HG02870 (cell line): ENCODE measurements around the gene TMTC2.

Experiments
- ATAC-seq: cut with Tn5 transposase; IDR thresholded peaks from one replicate; pipeline ENCODE4 v1.9.1; 2021; ENCODE audit warnings: mild to moderate bottlenecking, moderate library complexity; ENCODE audit not compliant: unreplicated experiment

The TMTC2 gene

GRCh38 chr12:83057436-83057835 is 370.7 kb downstream of the TMTC2 start:
- no peak for ATAC-seq

DNA sequence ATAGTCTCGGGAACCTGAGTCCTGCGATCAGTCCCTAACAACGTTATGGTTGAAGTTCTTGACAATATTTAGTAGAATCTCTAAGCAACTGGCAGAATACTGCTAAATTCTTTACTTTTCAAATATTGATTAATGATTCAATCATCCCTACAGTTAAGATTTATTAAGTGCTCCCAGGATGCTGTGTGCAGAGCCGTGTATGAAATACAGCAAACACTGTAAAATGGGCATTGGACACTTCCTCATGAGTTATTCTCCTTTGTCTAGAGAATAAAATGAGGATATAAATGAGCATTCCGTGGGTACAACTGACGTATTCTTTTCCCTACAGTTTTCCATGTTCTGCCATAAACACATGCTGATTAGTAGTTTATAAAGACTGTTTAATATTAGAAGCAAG is 372.4 kb downstream of the TMTC2 start:
- ATAC-seq: no peak

DNA sequence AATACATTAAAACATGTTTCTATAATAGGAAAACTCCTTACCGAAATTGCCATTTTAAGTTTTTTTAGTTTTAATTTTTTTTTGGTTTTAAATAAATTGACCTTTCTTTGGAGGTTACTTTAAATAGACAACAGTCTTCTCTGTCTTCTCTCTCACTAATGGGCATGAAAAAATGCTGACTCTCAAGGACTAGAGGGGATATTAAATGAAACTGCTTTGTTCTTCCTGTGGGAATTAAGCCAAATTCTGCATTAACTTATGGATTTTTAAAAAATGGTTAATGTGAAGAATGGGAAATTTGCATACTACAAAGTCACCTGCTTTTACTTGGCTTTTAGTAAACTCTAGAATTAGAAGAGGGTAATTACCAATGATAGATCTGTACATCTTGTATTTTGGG is 378.9 kb downstream of the TMTC2 start:
- no peak for ATAC-seq

DNA sequence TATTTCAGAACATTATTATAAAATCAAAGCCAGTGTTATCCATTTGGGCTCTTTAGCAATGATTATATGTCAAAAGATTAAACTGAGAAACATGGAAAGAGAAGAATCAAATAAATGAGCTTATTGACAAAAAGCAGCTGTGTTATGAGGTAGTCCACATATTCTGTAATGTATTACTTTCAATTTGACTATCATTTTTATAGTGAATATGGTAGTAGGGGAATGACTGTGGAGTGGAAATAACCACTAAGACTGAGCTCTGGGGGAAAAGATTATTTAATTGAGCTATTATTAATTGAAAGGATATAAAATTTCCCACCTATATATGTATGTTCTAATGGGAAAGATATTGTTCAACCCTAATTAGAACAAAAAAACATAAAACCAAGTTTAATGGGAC is 381.3 kb downstream of the TMTC2 start:
- ATAC-seq: no peak

DNA sequence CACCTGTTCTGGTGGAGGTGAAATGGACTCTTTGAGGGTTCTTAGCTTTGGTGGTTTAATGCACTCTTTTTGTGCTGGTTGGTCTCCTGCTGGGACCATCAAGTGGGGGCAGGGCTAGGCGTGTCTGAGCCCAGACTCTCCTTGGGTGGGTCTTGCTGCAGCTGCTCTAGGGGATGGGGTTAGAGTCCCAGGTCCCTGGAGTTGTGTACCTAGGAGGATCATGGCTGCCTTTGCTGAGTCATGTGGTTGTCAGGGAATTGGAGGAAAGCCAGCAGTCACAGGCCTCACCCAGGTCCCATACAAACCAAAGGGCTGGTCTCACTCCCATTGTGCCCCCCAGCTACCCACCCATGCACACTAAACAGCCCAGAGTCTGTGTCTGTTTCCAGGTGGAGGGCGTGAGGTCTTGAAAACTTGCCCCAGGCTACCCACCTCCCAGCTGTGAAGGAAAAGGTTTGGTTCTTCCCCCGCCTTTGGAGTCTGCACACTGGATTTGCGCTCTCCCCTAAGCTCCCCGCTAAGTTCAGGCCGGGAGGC is 387.7 kb downstream of the TMTC2 start:
- ATAC-seq: no peak

DNA sequence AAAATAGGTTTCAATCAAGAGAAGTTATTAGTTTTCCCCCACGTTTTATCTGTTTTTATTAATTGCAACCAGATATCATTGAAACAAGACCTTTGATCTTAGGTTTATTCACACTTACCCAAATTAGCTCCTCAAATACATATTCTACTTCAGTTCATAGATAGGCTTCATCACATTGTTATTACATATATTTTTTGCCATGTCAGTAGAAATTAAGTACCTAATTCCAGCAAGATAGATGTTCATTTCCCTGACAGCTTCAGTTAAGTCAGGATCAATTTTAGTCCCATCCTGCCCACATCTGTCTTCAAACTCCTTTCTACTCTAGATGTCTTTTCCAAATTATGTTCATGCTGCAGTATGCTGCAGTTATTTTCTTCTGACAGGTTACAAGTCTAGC is 388.8 kb downstream of the TMTC2 start:
- no peak for ATAC-seq

DNA sequence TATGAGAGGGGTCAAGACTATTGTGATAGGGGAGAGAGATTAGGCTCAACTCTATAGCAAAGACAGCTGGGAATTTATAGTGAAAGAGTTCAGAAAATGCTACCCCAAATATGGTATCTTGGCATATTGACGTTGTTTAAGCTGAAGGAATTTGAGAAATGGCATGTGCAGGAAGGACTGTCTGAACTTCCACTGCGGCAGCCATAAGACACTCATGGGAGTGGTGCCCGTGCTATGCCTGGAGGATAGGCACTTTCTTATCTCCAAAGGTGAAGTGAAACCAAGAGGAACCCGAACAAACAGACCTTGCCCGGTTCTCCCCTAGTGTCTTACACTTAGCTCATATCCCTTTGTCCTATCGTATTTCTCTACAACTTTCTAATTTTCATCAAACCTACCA is 390.3 kb downstream of the TMTC2 start:
- ATAC-seq: no peak

DNA sequence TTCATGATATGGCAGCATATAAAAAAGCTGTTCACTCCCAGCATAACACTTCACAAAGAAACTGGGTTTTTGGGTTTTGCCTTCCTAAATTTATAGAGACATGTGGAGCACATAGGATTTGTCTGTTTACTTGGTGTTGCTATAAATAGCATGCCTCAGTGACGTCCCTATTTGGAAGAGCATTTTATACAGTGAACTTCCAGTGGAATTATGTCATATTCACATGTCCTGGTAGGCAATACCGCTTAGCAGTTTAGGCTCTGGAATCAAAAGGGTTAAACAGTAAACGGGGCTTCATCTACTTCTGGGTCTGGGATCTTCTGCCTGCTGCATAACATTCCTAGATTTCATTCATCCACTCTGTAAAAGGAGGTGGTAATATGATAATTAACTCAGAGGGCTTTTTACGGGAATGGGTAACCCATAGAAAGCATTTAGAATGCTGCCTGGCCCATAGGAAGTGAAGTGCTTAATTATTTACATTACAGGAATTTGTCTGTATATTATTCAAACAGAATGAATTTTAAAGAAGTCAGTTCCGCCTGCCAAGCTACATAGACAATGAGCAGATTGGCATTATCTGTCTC is 396.1 kb downstream of the TMTC2 start:
- ATAC-seq: no peak

GRCh38 chr12:83083616-83084015 is 396.9 kb downstream of the TMTC2 start:
- ATAC-seq: no peak

DNA sequence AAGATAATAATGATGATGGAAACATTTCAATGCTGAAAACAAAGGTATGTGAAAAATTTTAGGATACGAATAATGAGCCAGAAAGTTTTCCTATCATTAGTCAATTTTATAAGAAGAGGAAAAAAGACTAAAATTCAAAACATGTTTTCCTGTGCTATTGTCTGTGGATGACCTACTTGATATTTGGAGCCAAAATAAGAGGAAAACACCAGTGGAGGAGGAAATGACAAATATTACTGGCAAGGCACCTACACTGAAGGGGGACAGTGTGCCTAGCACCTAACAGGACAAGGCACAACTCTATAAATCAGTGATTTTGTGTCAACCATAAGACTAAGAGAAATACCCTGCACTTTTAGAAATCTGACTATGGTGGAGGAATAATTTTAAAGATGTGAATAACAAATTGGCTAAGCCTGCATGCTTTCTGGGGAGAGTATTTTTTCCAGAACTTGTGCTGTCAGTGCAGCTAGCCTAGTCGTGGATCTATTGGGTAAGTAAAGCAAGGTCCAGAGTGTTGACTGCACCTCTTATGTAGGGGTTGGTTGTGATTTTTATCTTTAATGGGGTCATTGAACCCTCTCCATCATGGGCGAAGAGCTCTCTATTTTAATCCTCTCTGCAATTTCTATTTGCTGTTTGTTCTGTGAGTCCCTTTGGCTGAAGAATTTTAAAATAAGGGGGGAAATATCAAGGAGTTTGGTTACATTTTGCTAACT is 398.0 kb downstream of the TMTC2 start:
- ATAC-seq: no peak

GRCh38 chr12:83086023-83086422 is 399.3 kb downstream of the TMTC2 start:
- no peak for ATAC-seq

GRCh38 chr12:83089575-83089974 is 402.9 kb downstream of the TMTC2 start:
- no peak for ATAC-seq

- no peak for ATAC-seq
Measured at GRCh38 chr12:83092129-83092528, 405.4 kb downstream of the TMTC2 start.

DNA sequence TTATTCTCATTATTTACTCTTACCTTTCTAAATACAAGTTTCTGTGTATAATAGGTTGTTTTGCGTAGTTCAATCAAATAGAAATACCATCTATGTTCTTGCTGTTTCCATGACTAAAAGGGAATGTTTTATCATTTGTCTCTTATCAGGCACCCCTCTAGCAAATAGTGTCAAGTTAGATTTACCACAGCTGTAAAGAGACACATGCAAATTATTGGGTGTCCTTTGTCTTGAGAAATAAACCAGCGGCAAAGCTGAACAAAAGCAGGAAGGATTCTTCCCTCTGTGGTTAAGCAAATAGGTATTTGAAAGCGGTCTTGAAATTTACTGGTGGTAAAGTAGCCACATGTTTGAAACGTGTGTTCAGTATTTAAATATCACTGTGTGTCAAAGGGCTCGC is 405.9 kb downstream of the TMTC2 start:
- ATAC-seq: no peak

GRCh38 chr12:83093426-83093825 is 406.7 kb downstream of the TMTC2 start:
- ATAC-seq: no peak

DNA sequence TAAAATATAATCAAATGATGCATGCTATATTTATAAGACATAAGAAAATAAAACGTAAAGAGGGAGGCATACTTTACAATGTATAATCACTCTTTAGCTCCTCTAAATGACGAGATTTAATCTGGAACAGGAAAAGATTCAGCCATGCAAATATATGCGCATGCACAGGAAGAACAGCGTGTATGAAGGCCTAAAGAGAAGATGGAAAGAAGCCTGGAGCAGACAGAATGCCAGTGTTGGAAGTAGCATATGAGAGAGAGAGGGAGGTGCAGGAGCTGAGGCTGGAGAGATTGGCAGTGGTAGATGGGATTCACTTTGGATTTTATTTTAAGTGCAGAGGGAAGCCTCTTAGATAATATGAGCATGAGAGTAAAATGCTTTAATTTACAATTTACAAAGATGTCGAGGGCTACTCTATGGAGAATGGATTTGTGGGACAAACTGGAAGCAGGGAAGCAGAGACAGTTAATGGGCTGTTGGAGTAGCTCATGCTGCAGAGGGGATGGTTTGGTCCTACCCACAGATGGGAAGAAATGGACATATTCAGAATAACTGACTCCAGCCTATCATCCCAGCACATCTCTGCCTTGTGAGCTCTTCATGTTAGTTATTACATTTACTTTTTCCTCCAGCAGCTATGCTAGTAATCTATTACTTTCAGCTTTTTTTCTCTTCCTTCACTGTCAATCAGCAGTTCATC is 411.1 kb downstream of the TMTC2 start:
- ATAC-seq: no peak

DNA sequence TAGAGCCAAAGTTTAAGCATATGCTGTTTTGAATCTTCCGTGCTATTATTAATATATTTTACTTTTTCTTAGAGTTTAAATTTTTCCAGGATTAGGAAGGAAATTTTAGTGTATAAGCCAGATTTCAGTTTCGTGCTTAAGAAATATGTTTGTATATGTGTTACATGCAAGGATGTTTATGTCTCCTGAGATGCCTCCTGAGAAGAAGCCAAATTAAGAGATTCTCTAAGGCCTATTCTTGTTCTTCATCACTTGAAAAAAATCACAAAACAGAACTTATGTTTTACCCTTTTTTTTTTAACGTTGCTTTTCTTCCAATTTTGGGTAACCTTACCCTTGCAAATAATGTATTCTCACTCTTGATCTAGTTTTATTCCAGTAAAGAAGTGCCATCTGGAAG is 412.7 kb downstream of the TMTC2 start:
- no peak for ATAC-seq

DNA sequence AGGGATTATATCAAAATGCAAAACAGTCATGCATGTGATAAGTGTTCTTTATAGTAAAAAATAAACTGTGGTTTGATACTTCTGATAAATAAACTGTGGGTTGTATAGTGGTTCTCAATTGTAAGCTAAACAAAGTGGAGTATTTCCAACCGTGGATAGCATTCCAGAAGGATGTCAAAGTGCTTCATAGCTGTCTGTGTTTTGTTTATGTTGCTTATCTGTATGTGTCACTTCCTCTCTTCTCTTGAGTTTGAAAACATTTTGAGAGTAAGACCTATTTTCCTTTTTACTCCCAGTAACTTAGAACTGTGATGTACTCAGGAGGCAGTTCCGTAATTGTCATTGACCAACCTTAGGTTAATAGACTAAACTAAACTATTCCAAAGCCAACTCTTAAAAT is 415.8 kb downstream of the TMTC2 start:
- no peak for ATAC-seq

DNA sequence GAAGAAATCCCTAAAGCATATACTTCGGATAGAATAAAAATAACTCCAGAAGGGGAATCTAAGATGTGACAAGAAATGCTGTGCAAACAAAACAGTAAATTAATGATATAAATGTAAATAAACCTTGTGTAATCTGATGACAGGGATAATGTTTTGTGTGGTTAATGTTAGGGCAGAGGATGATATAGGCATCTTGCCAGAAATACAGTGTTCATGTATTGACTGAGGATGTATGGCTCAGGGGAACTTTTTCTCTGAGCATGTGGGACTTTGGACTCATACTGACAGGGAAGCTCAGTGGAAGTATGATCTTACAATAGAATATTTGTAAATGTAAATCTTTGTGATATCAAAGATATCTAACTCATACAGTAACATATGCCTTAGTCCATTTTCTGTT is 420.2 kb downstream of the TMTC2 start:
- no peak for ATAC-seq

DNA sequence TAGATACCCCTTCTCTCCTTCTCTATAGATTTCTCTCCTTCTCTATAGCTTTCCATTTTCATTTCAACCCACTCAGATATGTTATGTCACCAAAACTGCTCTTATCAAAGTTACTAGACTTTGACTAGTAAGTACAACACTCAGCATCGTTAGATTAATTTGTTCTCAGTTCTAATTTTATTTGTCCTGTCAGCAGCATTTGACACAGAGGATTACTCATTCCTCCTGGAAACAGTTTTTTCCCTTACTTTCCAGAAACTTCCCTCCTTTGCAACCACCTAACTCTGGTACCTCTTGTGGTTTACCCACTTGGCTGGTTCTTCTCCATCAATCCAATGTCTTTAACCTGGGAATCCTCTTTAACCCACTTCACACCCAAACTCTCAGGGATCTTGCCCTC is 423.7 kb downstream of the TMTC2 start:
- no peak for ATAC-seq

DNA sequence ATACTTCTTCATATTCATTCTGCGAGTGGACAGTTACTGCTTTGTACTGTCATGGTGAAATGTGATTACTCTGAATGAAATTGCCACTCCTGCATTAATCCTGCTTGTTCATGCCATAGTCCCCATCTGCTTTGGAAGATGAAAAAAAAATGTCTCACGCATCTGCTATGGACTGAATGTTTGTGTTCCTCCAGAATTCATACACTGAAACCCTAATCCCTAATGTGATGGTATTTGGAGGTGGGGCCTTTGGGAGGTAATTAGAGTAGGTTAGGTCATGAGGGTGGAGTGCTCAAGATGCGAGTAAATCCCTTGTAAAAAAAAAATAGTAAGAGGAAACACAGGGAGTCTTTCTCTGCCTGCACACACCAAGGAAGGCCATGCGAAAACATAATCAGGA is 427.2 kb downstream of the TMTC2 start:
- ATAC-seq: no peak

- ATAC-seq: no peak
Measured at GRCh38 chr12:83114966-83115365, 428.3 kb downstream of the TMTC2 start.
